Fibroblast of pulmonary artery (primary cell): Measurements from ENCODE around the gene TRPM4.

Source experiments
- DNase-seq: peaks from one replicate; pipeline ENCODE4 v3.0.0-alpha.2; 2010; ENCODE audit warnings: low read depth
- H3K4me3 ChIP-seq: replicated peaks from 2 replicates; pipeline ENCODE4 v1.5.1; 2011; ENCODE audit warnings: low read depth, mild to moderate bottlenecking, control low read depth, low read length, moderate library complexity
- CTCF ChIP-seq: IDR thresholded peaks from 2 replicates; pipeline ENCODE4 v1.5.1; 2011; ENCODE audit warnings: mild to moderate bottlenecking, control low read depth, low read length, inconsistent platforms; ENCODE audit errors: missing control alignments

TRPM4 gene

GRCh38 chr19:49149652-49150105, 7.9 kb upstream of the TRPM4 start:
- no peak for TF ChIP-seq CTCF
- DNase-seq = peak; percentile 91
- H3K4me3 ChIP-seq = peak overlapping the region; percentile 85

GRCh38 chr19:49150106-49150943, 7.3 kb upstream of the TRPM4 start:
- DNase-seq = peak; percentile 72
- H3K4me3 ChIP-seq = peak overlapping the region; percentile 85
- no peak for TF ChIP-seq CTCF

GRCh38 chr19:49150944-49151243, 6.7 kb upstream of the TRPM4 start:
- TF ChIP-seq CTCF = no peak
- H3K4me3 ChIP-seq = peak overlapping the region; percentile 85
- no peak for DNase-seq

- TF ChIP-seq CTCF = no peak
- peak; percentile 33 for DNase-seq
- H3K4me3 ChIP-seq = peak overlapping the region; percentile 85
These were observed 6.1 kb upstream of the TRPM4 start for GRCh38 chr19:49151267-49152118.

GRCh38 chr19:49152119-49152550, 5.5 kb upstream of the TRPM4 start:
- no peak for TF ChIP-seq CTCF
- no peak overlapping the region for H3K4me3 ChIP-seq
- no peak for DNase-seq

- DNase-seq = no peak
- no peak overlapping the region for H3K4me3 ChIP-seq
- TF ChIP-seq CTCF = no peak
These were observed 4.3 kb upstream of the TRPM4 start for GRCh38 chr19:49153167-49153809.
